B cell (primary cell): ENCODE results near the gene PTPN14. TPM values are rescaled to one million over a fixed set of nuclear protein-coding genes. Genes with fewer than 3 reads are reported as not detected.

Source experiments
- ATAC-seq: fragments of 200-7000 bp; cut with Tn5 transposase; one replicate; pipeline ENCODE4 v1.10.0; 2021; ENCODE audit warnings: low read depth, mild to moderate bottlenecking, moderate number of reproducible peaks, moderate library complexity
- CTCF ChIA-PET: fragments of 350-600 bp; sonication (Branson Sonifier 250); formaldehyde crosslinking; loops from one replicate; lab custom pipeline; 2021; ENCODE audit warnings: antibody characterized with exemption, inconsistent platforms; lab: Charles Lee
- POLR2A ChIA-PET: fragments of 350-600 bp; sonication (Branson Sonifier 250); formaldehyde crosslinking; loops from one replicate; lab custom pipeline; 2021; ENCODE audit warnings: antibody characterized with exemption; lab: Charles Lee
- DNase-seq: peaks from one replicate; pipeline ENCODE4 v3.0.0; 2013
- H2AFZ ChIP-seq: 2 replicates; pipeline ENCODE4 v1.6.1; 2012; ENCODE audit warnings: mild to moderate bottlenecking, low read depth, low read length; ENCODE audit not compliant: insufficient read depth, poor library complexity, severe bottlenecking
- H3K27ac ChIP-seq, 2 donors: 1 replicate in 1 of 2; 2 replicates in 1 of 2; pipeline ENCODE4 v1.5.1; 2012 to 2013; ENCODE audit warnings: low read length in 2 of 2, mild to moderate bottlenecking in 2 of 2, moderate library complexity in 1 of 2
- H3K27me3 ChIP-seq, 4 experiments: fragments of 200-600 bp in 1 of 4; sonication (generic) in 1 of 4; replicated peaks in 1 of 4; 1 replicate in 2 of 4; 2 replicates in 2 of 4; pipeline versions ENCODE4 v1.6.1 to v1.7.0; 2013 to 2016; ENCODE audit warnings: low read length in 3 of 4, mild to moderate bottlenecking in 2 of 4, mixed read lengths in 1 of 4, moderate library complexity in 1 of 4; ENCODE audit not compliant: insufficient read depth in 4 of 4, control insufficient read depth in 3 of 4; ENCODE audit errors: control extremely low read depth in 1 of 4
- H3K36me3 ChIP-seq, 2 experiments: replicated peaks in 1 of 2; 1 replicate in 1 of 2; 2 replicates in 1 of 2; pipeline versions ENCODE4 v1.6.1 to v1.7.1; 2013; ENCODE audit warnings: low read length in 1 of 2; ENCODE audit not compliant: insufficient read depth in 2 of 2, control insufficient read depth in 1 of 2; ENCODE audit errors: control extremely low read depth in 1 of 2, extremely low read depth in 1 of 2
- H3K4me1 ChIP-seq, 2 donors: fragments of 200-600 bp in 1 of 2; sonication (generic) in 1 of 2; 1 replicate in 1 of 2; 2 replicates in 1 of 2; pipeline versions ENCODE4 v1.5.1 to v1.6.1; 2013 to 2017; ENCODE audit warnings: low read length in 2 of 2; ENCODE audit not compliant: control insufficient read depth in 2 of 2, insufficient read depth in 2 of 2
- H3K4me2 ChIP-seq: replicated peaks from 2 replicates; pipeline ENCODE3; 2012; ENCODE audit warnings: mild to moderate bottlenecking, low read depth, low read length; ENCODE audit not compliant: poor library complexity, severe bottlenecking
- H3K4me3 ChIP-seq, 5 experiments: fragments of 200-600 bp in 1 of 5; sonication (generic) in 1 of 5; 1 replicate in 3 of 5; 2 replicates in 2 of 5; pipeline versions ENCODE4 v1.5.1 to v1.7.0; 2011 to 2016; ENCODE audit warnings: low read length in 4 of 5, mild to moderate bottlenecking in 4 of 5, low read depth in 2 of 5, control low read depth in 1 of 5, moderate library complexity in 1 of 5; ENCODE audit not compliant: insufficient read depth in 1 of 5; ENCODE audit errors: control extremely low read depth in 1 of 5, extremely low read depth in 1 of 5
- H3K79me2 ChIP-seq: fragments of 200-600 bp; sonication (generic); one replicate; pipeline ENCODE4 v1.6.0; 2016; ENCODE audit warnings: low read length; ENCODE audit not compliant: control insufficient read depth, insufficient read depth
- H3K9ac ChIP-seq: fragments of 200-600 bp; sonication (generic); 2 replicates; pipeline ENCODE4 v1.6.1; 2017; ENCODE audit warnings: mild to moderate bottlenecking, low read length, moderate library complexity
- H3K9me3 ChIP-seq, 3 donors: one replicate each; pipeline versions ENCODE4 v1.6.1 to v1.7.1; 2013; ENCODE audit warnings: low read length in 2 of 3; ENCODE audit not compliant: control insufficient read depth in 2 of 3, insufficient read depth in 1 of 3; ENCODE audit errors: control extremely low read depth in 1 of 3
- H4K20me1 ChIP-seq: 2 replicates; pipeline ENCODE4 v1.6.0; 2012; ENCODE audit warnings: mild to moderate bottlenecking, low read length; ENCODE audit not compliant: insufficient read depth, control insufficient read depth, poor library complexity, severe bottlenecking
- H3K27ac Mint-ChIP-seq: one replicate; pipeline ENCODE4 v1.8.0; 2021; ENCODE audit warnings: mixed read lengths
- H3K27me3 Mint-ChIP-seq: one replicate; pipeline ENCODE4 v1.8.0; 2021; ENCODE audit warnings: mixed read lengths
- H3K4me1 Mint-ChIP-seq: one replicate; pipeline ENCODE4 v1.8.0; 2021; ENCODE audit warnings: mixed read lengths
- H3K4me3 Mint-ChIP-seq: one replicate; pipeline ENCODE4 v1.8.0; 2021; ENCODE audit warnings: mixed read lengths
- H3K9me3 Mint-ChIP-seq: one replicate; pipeline ENCODE4 v1.8.0; 2022; ENCODE audit warnings: mixed read lengths; ENCODE audit not compliant: insufficient read depth
- EZH2 ChIP-seq: IDR thresholded peaks from 2 replicates; pipeline ENCODE4 v1.6.1; 2012; ENCODE audit warnings: borderline replicate concordance, low read depth, mild to moderate bottlenecking, moderate library complexity, low read length; ENCODE audit not compliant: insufficient read depth, poor library complexity, severe bottlenecking
- WGBS: methylation state at CpG from one replicate; pipeline ENCODE4 v1.1.5; 2013; ENCODE audit warnings: missing lambda C conversion rate; ENCODE audit not compliant: insufficient coverage; 5-methylcytosine and 5-hydroxymethylcytosine counted together
- intact Hi-C: fragments of 100-400 bp; cut with micrococcal nuclease; formaldehyde crosslinking; loops from one replicate; pipeline ENCODE4 v1.10.0; 2022
- polyA plus RNA-seq: library from polyadenylated mRNA; depleted of rRNA; stranded (reverse); fragments of >200 nt; gene quantifications from 2 replicates; pipeline ENCODE4 v1.2.3, GENCODE V29; 2012
- total RNA-seq, 2 donors: library from RNA; stranded (reverse); fragments of 120-200 nt in 1 of 2; gene quantifications; 1 replicate in 1 of 2; 2 replicates in 1 of 2; pipeline versions ENCODE4 v1.2.3 to v1.2.4, GENCODE V29; 2013 to 2022
- TF ChIP-seq, protein P1 (sequence below): fragments of 200-600 bp; IDR thresholded peaks from one replicate; pipeline ENCODE4 v1.8.0; 2022; ENCODE audit warnings: antibody characterized with exemption, mild to moderate bottlenecking

Gene PTPN14
- total and polyA plus RNA-seq, 2 donors (not counting 1 experiment from before 2014, with no cell fraction given) = under 0.01 TPM; not detected in 1

DNA sequence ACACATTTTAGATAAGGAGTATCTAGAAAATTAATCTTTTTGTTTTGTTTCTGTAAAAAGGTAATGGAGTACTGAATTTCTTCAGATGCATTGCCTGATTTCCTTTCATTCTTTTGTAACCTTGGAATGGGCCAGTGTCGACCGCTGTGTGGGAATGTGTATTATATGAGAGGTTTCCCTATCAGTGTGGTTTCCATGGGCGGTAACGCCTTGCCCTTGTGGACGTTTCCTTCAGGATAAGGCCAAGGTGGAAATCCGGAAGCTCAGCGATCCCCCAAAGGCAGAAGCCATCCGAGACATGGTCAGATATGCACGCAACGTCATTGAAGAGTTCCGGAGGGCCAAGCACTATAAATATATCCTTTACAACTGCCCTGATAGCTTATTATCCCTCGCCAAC lies 220.7 kb downstream of the PTPN14 start:
- Mint-ChIP-seq H3K9me3 (no peaks in the 10 kb centered on the region), H3K4me1 (peaks cover 13% of the 10 kb centered on the region), H3K27me3 (no peaks in the 10 kb centered on the region), H3K27ac (no peak overlapping the region), H3K4me3 (no peak overlapping the region)
- Histone ChIP-seq H3K27ac (no peak overlapping the region), H3K4me1 (no peaks in the 10 kb centered on the region), H3K4me2 (no peak overlapping the region), H3K27me3 (no peaks in the 10 kb centered on the region), H3K9me3 (no peaks in the 10 kb centered on the region), H3K36me3 (peaks cover 0 to 17% of the 10 kb centered on the region in 2 experiments), H3K9ac (no peak overlapping the region), H3K79me2 (no peaks in the 10 kb centered on the region), H4K20me1 (no peaks in the 10 kb centered on the region), H2AFZ (no peak overlapping the region), H3K4me3 (no peak overlapping the region)
- POLR2A ChIA-PET = no interaction called here
- CTCF ChIA-PET = interaction anchor here (1.1 to 11.7 kb wide), 17 partner anchors 9 to 296 kb away, joined by 3 to 643 read pairs (median 8); no protein-coding TSS in a partner anchor
- DNase-seq (no peak), ATAC-seq (no peak)
- TF ChIP-seq EZH2 = no peak
- TF ChIP-seq, protein P1, sequence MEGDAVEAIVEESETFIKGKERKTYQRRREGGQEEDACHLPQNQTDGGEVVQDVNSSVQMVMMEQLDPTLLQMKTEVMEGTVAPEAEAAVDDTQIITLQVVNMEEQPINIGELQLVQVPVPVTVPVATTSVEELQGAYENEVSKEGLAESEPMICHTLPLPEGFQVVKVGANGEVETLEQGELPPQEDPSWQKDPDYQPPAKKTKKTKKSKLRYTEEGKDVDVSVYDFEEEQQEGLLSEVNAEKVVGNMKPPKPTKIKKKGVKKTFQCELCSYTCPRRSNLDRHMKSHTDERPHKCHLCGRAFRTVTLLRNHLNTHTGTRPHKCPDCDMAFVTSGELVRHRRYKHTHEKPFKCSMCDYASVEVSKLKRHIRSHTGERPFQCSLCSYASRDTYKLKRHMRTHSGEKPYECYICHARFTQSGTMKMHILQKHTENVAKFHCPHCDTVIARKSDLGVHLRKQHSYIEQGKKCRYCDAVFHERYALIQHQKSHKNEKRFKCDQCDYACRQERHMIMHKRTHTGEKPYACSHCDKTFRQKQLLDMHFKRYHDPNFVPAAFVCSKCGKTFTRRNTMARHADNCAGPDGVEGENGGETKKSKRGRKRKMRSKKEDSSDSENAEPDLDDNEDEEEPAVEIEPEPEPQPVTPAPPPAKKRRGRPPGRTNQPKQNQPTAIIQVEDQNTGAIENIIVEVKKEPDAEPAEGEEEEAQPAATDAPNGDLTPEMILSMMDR = no peak
- WGBS = 95% methylated on average over 4 of the region's 12 CpGs
- intact Hi-C loops = loop anchor here (5.0 kb wide), 2 partner anchors 297 to 1197 kb away; no protein-coding TSS in a partner anchor

DNA sequence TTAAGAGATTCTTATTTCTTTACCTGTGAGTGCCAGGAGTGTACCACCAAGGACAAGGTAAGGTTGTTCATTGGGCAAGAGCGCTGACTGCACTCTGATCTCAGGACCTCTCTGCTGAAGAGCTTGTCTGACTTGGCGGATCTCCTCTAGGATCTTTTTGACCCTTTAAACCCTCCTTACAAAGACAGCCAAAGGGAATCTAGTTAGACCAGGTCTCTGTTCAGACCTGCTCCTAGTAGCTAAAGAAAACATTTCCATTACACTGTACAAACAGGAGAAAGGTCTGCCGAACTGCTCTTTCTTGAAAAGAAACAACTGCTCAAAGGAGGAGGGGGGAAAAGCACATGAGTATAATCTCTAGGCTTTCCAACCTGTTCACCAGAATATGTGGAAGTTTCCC lies 221.2 kb downstream of the PTPN14 start:
- DNase-seq (no peak), ATAC-seq (no peak)
- Histone ChIP-seq H3K36me3 (peaks cover 0 to 17% of the 10 kb centered on the region in 2 experiments), H3K4me3 (no peak overlapping the region), H3K79me2 (no peaks in the 10 kb centered on the region), H2AFZ (no peak overlapping the region), H4K20me1 (no peaks in the 10 kb centered on the region), H3K27me3 (no peaks in the 10 kb centered on the region), H3K4me1 (no peaks in the 10 kb centered on the region), H3K9me3 (no peaks in the 10 kb centered on the region), H3K9ac (no peak overlapping the region), H3K4me2 (no peak overlapping the region), H3K27ac (no peak overlapping the region)
- no peak overlapping the region for H3K27ac Mint-ChIP-seq
- peaks cover 16% of the 10 kb centered on the region for H3K4me1 Mint-ChIP-seq
- H3K4me3 Mint-ChIP-seq = no peak overlapping the region
- no peak for TF ChIP-seq EZH2
- TF ChIP-seq, protein P1 = no peak
- CTCF ChIA-PET = interaction anchor here (0.8 to 11.7 kb wide), 15 partner anchors 8 to 296 kb away, joined by 3 to 643 read pairs (median 8); no protein-coding TSS in a partner anchor
- POLR2A ChIA-PET = no interaction called here
- no peaks in the 10 kb centered on the region for H3K9me3 Mint-ChIP-seq
- intact Hi-C loops = loop anchor here (5.0 kb wide), 2 partner anchors 297 to 1197 kb away; no protein-coding TSS in a partner anchor
- no peaks in the 10 kb centered on the region for H3K27me3 Mint-ChIP-seq
- WGBS = no CpG with 5 or more reads among the region's 3 CpGs
